GM12878 (cell line): ENCODE data around the gene FBXL7. TPM values are rescaled to one million over a fixed set of nuclear protein-coding genes. Genes with fewer than 3 reads are reported as not detected.
A peak's percentile ranks its signal among the peaks of the same experiment; 100 is the strongest.

Experiments used
- ATAC-seq: fragments of 200-7000 bp; cut with Tn5 transposase; 3 replicates; pipeline ENCODE4 v1.9.1; 2020; ENCODE audit warnings: mild to moderate bottlenecking, moderate library complexity
- BruUV-seq: library from RNA; stranded (reverse); fragments of 400-500 nt; replicated peaks from 2 replicates; lab custom pipeline; 2021; lab: Mats Ljungman, UMichigan
- CTCF ChIA-PET: fragments of 300-600 bp; sonication (Branson Sonifier 250); formaldehyde crosslinking; extraction: SDS; loops from one replicate; lab custom pipeline; 2021; ENCODE audit warnings: inconsistent platforms; lab: Yijun Ruan, JAX
- POLR2A ChIA-PET: fragments of 350-600 bp; formaldehyde crosslinking; extraction: SDS; loops from one replicate; lab custom pipeline; 2021; ENCODE audit warnings: inconsistent platforms; lab: Charles Lee
- RAD21 ChIA-PET: fragments of 300-600 bp; sonication (Branson Sonifier 250); formaldehyde crosslinking; loops from one replicate; lab custom pipeline; 2023; ENCODE audit warnings: antibody characterized with exemption; ENCODE audit not compliant: unreplicated experiment; lab: Charles Lee
- SMC1A ChIA-PET: fragments of 300-600 bp; sonication (Branson Sonifier 250); formaldehyde crosslinking; loops from one replicate; lab custom pipeline; 2023; ENCODE audit not compliant: unreplicated experiment, uncharacterized antibody; lab: Charles Lee
- DNase-seq: peaks from one replicate; pipeline ENCODE4 v3.0.0-alpha.2; 2011; ENCODE audit warnings: low read depth, low spot score
- FAIRE-seq: peaks from 3 replicates; lab custom pipeline; 2011; peaks lifted over from hg19 to GRCh38; lab: Jason Lieb, UNC
- H2AFZ ChIP-seq: 2 replicates; pipeline ENCODE4 v1.6.0; 2011; ENCODE audit warnings: low read depth, low read length, control low read depth; ENCODE audit not compliant: control insufficient read depth
- H3K27ac ChIP-seq: 2 replicates; pipeline ENCODE4 v1.5.1; 2011; ENCODE audit warnings: control low read depth; ENCODE audit not compliant: control insufficient read depth, insufficient read depth
- H3K27me3 ChIP-seq, 2 experiments: replicated peaks in 1 of 2; 2 replicates each; pipeline versions ENCODE4 v1.6.0 to v1.6.1; 2011; ENCODE audit warnings: low read length in 1 of 2; ENCODE audit not compliant: control insufficient read depth in 2 of 2, insufficient read depth in 2 of 2
- H3K36me3 ChIP-seq, 2 experiments: 2 replicates each; pipeline ENCODE4 v1.5.1; 2011; ENCODE audit warnings: low read length in 1 of 2; ENCODE audit not compliant: control insufficient read depth in 2 of 2, insufficient read depth in 2 of 2
- H3K4me1 ChIP-seq: 2 replicates; pipeline ENCODE4 v1.6.1; 2011; ENCODE audit warnings: mild to moderate bottlenecking, low read length, moderate library complexity, mixed read lengths; ENCODE audit not compliant: control insufficient read depth, insufficient read depth
- H3K4me2 ChIP-seq: 2 replicates; pipeline ENCODE4 v1.6.0; 2011; ENCODE audit warnings: control low read depth; ENCODE audit not compliant: control insufficient read depth, insufficient read depth
- H3K4me3 ChIP-seq: fragments of 200-600 bp; sonication (generic); 2 replicates; pipeline ENCODE4 v1.5.1; 2016
- H3K79me2 ChIP-seq: 2 replicates; pipeline ENCODE4 v1.6.0; 2011; ENCODE audit warnings: low read length; ENCODE audit not compliant: control insufficient read depth, insufficient read depth
- H3K9ac ChIP-seq: 2 replicates; pipeline ENCODE4 v1.8.0; 2011; ENCODE audit warnings: low read length, control low read depth, mixed read lengths; ENCODE audit not compliant: control insufficient read depth, insufficient read depth
- H3K9me3 ChIP-seq: replicated peaks from 3 replicates; pipeline ENCODE4 v1.5.1; 2011; ENCODE audit warnings: mild to moderate bottlenecking, low read length; ENCODE audit not compliant: control insufficient read depth, insufficient read depth
- H4K20me1 ChIP-seq: 2 replicates; pipeline ENCODE4 v1.6.0; 2011; ENCODE audit not compliant: control insufficient read depth, insufficient read depth
- CEBPZ ChIP-seq: fragments of 150-350 bp; IDR thresholded peaks from 2 replicates; pipeline ENCODE4 v1.6.1; 2016; ENCODE audit warnings: low read depth, low read length
- CHD1 ChIP-seq: IDR thresholded peaks from 2 replicates; pipeline ENCODE4 v1.6.1; 2012; ENCODE audit warnings: low read depth, low read length, improper control_type of control experiment
- RAD21 ChIP-seq: IDR thresholded peaks from 2 replicates; pipeline ENCODE4 v1.6.1; 2011; ENCODE audit warnings: mild to moderate bottlenecking, low read depth, low read length, moderate library complexity; ENCODE audit not compliant: insufficient read depth
- RUNX3 ChIP-seq: IDR thresholded peaks from 2 replicates; pipeline ENCODE4 v1.6.1; 2012; ENCODE audit warnings: low read length, inconsistent platforms
- SREBF2 ChIP-seq: IDR thresholded peaks from 2 replicates; pipeline ENCODE4 v1.6.1; 2012; ENCODE audit warnings: mild to moderate bottlenecking, low read length
- WGBS: methylation state at CpG from one replicate; pipeline ENCODE4 v1.1.6; 2016; ENCODE audit warnings: low lambda C conversion rate; ENCODE audit not compliant: insufficient replicate concordance, insufficient coverage; ENCODE audit errors: missing lambda C conversion rate; 5-methylcytosine and 5-hydroxymethylcytosine counted together
- in situ Hi-C: fragments of 300-500 bp; cut with MboI; formaldehyde crosslinking; loops from 9 replicates; pipeline ENCODE4 v1.14.3; 2018; ENCODE audit warnings: mixed read lengths
- intact Hi-C: fragments of 100-400 bp; cut with micrococcal nuclease; formaldehyde crosslinking; loops from one replicate; pipeline ENCODE4 v1.14.2; 2022; ENCODE audit not compliant: unreplicated experiment
- polyA plus RNA-seq, 11 experiments: library from polyadenylated mRNA; depleted of rRNA in 4 of 11; unstranded in 6 of 11; stranded (reverse) in 5 of 11; fragments of >200 nt; fragmentation: Nextera tagmentation in 4 of 11; fragmentation: Illumina TruSeq in 1 of 11; extraction: Ambion mirVana in 4 of 11; extraction: Trizol in 1 of 11; gene quantifications; 1 replicate in 1 of 11; 2 replicates in 10 of 11; pipeline versions ENCODE4 v1.2.1 to v1.2.3, GENCODE V29; 2011 to 2016; ENCODE audit warnings: inconsistent platforms in 2 of 11, missing spikeins in 2 of 11, low read depth in 1 of 11
- total RNA-seq, 4 experiments: library from RNA; depleted of rRNA in 3 of 4; stranded (reverse); fragments of >200 nt in 3 of 4; fragmentation: Illumina TruSeq in 1 of 4; extraction: Trizol in 1 of 4; gene quantifications; 2 replicates each; pipeline versions ENCODE4 v1.2.1 to v1.2.3, GENCODE V29; 2013 to 2021

FBXL7 gene
- total and polyA plus RNA-seq, 10 of the 15 experiments (the other 5 are each of a cell fraction or from before 2014, with no cell fraction given), result 0.03 to 0.44 (median 0.16) TPM

GRCh38 chr5:15791274-15791673 lies 291.3 kb downstream of the FBXL7 start:
- DNase-seq (no peak), FAIRE-seq (no peak), ATAC-seq (no peak)
- Histone ChIP-seq H3K9me3 (no peaks in the 10 kb centered on the region), H3K27me3 (no peaks in the 10 kb centered on the region; a peak in 1 of 4 replicates), H3K9ac (no peak overlapping the region), H4K20me1 (no peaks in the 10 kb centered on the region), H2AFZ (no peak overlapping the region), H3K4me3 (no peak overlapping the region), H3K4me2 (no peak overlapping the region), H3K79me2 (no peaks in the 10 kb centered on the region), H3K36me3 (no peaks in the 10 kb centered on the region), H3K27ac (no peak overlapping the region), H3K4me1 (no peaks in the 10 kb centered on the region)
- ChIA-PET POLR2A (no interaction called here), RAD21 (no interaction called here), CTCF (interaction anchor here (1.4 kb wide), 1 partner anchor 109 kb away, joined by 3 read pairs; no protein-coding TSS in a partner anchor), SMC1A (interaction anchor here (1.2 kb wide), 1 partner anchor 685 kb away, joined by 5 read pairs; no protein-coding TSS in a partner anchor)
- TF ChIP-seq RAD21 (peak; percentile 54; the same call in 1 of the 2 replicates), CEBPZ (no peak), SREBF2 (no peak), RUNX3 (no peak), CHD1 (no peak)
- WGBS, result 2% methylated on average over 3 of the region's 3 CpGs
- intact Hi-C loops, result no loop called here
- no TSS peak for BruUV-seq
- in situ Hi-C loops, result no loop called here
